GM12801 (cell line): Measurements from ENCODE around the gene KRTAP5-3.

ENCODE experiments used
- CTCF ChIP-seq: IDR thresholded peaks from one replicate; pipeline ENCODE4 v1.5.1; 2011; ENCODE audit warnings: control low read depth; ENCODE audit not compliant: insufficient read length; ENCODE audit errors: extremely low read depth

Gene KRTAP5-3

GRCh38 chr11:1567052-1567720 is 41.1 kb downstream of the KRTAP5-3 start:
- no peak for TF ChIP-seq CTCF

GRCh38 chr11:1566381-1567051 is 41.7 kb downstream of the KRTAP5-3 start:
- TF ChIP-seq CTCF = no peak

- TF ChIP-seq CTCF = no peak
Observed at GRCh38 chr11:1565904-1566247, 42.4 kb downstream of the KRTAP5-3 start.

- TF ChIP-seq CTCF = no peak
Observed at GRCh38 chr11:1565173-1565903, 42.9 kb downstream of the KRTAP5-3 start.

DNA sequence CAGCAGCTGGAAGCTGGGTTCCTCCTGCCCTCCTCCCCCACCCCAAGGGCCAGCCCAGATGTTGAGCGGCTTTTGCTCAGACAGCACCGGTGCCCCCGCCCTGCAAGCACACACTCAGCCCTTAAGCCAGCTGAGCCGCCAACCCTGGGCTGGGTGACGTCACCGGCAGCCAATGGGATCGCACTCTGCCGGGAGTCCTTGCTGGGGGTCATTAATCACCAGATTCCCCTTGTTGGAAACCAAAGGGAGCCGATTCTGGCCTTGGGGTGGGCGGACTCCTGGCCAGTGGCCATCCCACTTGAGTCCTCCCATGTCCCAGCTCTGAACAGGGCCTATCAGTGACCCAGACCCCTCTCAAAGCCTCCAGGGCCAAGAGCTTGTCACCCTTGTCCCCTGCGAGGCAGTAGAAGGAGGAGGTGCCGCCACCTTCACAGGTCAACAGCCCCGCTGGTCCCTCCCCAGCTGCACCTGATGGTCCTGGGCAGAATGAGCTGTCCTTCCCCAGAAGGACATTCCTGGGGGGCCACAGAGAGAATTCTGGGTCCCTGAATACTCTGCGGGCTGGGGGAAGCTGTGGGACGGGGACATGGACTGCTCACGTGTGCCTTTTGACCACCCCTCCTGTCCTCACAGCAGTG is 43.6 kb downstream of the KRTAP5-3 start:
- TF ChIP-seq CTCF = no peak

GRCh38 chr11:1563697-1564534 is 44.3 kb downstream of the KRTAP5-3 start:
- no peak for TF ChIP-seq CTCF
